ENCODE measurements around the gene SATB2.

SATB2 gene

GRCh38 chr2:199452991-199453379 is 4.8 kb downstream of the SATB2 start:
- POLR2A ChIA-PET, result interaction anchor here (1.2 kb wide), 1 partner anchor 9 kb away, joined by 5 read pairs; no protein-coding TSS in a partner anchor
- Histone ChIP-seq H3K4me3 (ENCODE audit: low read depth, low read length) (peak overlapping the region; percentile 8; the same call in 1 of the 2 replicates), H3K27ac (ENCODE audit: extremely low read depth, low read depth, low read length) (peak overlapping the region; percentile 62; the same call in 1 of the 2 replicates), H3K4me1 (ENCODE audit: control insufficient read depth, insufficient read depth, low read length) (peaks cover 17% of the 10 kb centered on the region), H3K9me3 (ENCODE audit: control insufficient read depth, insufficient read depth, low read depth, low read length) (no peaks in the 10 kb centered on the region), H3K36me3 (ENCODE audit: control insufficient read depth in 2 of 2, insufficient read depth in 1 of 2, low read length in 2 of 2) (no peaks in the 10 kb centered on the region; a peak in 1 of 3 replicates)
- no peak for TF ChIP-seq ZNF768 (tag by site-specific recombination; IDR thresholded peaks at IDR 0.05)
- TF ChIP-seq ZNF10 (tag by site-specific recombination; IDR thresholded peaks at IDR 0.05), result 0 out of 2 replicates have a peak, but pooled peaks have one; percentile 14
- peak; percentile 58; the same call in 1 of the 2 replicates for TF ChIP-seq OSR2 (tag by site-specific recombination; IDR thresholded peaks at IDR 0.05)
- no peak for TF ChIP-seq KLF1 (tag by site-specific recombination; IDR thresholded peaks at IDR 0.05)
- no peak for TF ChIP-seq ZBTB8A (tag by site-specific recombination; IDR thresholded peaks at IDR 0.05)
- no peak for TF ChIP-seq SCRT2 (tag by site-specific recombination; IDR thresholded peaks at IDR 0.05)
- TF ChIP-seq ZNF488 (tag by site-specific recombination; IDR thresholded peaks at IDR 0.05), result no peak
- TF ChIP-seq, protein P1, sequence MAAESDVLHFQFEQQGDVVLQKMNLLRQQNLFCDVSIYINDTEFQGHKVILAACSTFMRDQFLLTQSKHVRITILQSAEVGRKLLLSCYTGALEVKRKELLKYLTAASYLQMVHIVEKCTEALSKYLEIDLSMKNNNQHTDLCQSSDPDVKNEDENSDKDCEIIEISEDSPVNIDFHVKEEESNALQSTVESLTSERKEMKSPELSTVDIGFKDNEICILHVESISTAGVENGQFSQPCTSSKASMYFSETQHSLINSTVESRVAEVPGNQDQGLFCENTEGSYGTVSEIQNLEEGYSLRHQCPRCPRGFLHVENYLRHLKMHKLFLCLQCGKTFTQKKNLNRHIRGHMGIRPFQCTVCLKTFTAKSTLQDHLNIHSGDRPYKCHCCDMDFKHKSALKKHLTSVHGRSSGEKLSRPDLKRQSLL (tag by site-specific recombination; IDR thresholded peaks at IDR 0.05), result no peak
- no peak for TF ChIP-seq ZNF114 (tag by site-specific recombination; IDR thresholded peaks at IDR 0.05)
- TF ChIP-seq ZFP41 (tag by site-specific recombination; IDR thresholded peaks at IDR 0.05; ENCODE audit: borderline replicate concordance), result no peak
- no peak for TF ChIP-seq GLI4 (tag by site-specific recombination; IDR thresholded peaks at IDR 0.05)
- peak; percentile 83 for TF ChIP-seq WT1 (tag by site-specific recombination; IDR thresholded peaks at IDR 0.05)
- no peak for TF ChIP-seq KLF7 (tag by site-specific recombination; IDR thresholded peaks at IDR 0.05; ENCODE audit: borderline replicate concordance)
- TF ChIP-seq ZNF549 (tag by site-specific recombination; IDR thresholded peaks at IDR 0.05), result no peak
- peak; percentile 74; the same call in 1 of the 2 replicates for TF ChIP-seq GFI1B (tag by site-specific recombination; IDR thresholded peaks at IDR 0.05)
- no peak for TF ChIP-seq ZNF558 (tag by site-specific recombination; IDR thresholded peaks at IDR 0.05)
- TF ChIP-seq, protein P2, sequence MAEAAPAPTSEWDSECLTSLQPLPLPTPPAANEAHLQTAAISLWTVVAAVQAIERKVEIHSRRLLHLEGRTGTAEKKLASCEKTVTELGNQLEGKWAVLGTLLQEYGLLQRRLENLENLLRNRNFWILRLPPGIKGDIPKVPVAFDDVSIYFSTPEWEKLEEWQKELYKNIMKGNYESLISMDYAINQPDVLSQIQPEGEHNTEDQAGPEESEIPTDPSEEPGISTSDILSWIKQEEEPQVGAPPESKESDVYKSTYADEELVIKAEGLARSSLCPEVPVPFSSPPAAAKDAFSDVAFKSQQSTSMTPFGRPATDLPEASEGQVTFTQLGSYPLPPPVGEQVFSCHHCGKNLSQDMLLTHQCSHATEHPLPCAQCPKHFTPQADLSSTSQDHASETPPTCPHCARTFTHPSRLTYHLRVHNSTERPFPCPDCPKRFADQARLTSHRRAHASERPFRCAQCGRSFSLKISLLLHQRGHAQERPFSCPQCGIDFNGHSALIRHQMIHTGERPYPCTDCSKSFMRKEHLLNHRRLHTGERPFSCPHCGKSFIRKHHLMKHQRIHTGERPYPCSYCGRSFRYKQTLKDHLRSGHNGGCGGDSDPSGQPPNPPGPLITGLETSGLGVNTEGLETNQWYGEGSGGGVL (tag by site-specific recombination; IDR thresholded peaks at IDR 0.05), result no peak
- TF ChIP-seq ZNF596 (tag by site-specific recombination; IDR thresholded peaks at IDR 0.05), result no peak
- peak; percentile 64 for TF ChIP-seq ZBTB44 (tag by site-specific recombination; IDR thresholded peaks at IDR 0.05)
- no peak for TF ChIP-seq ZNF449 (tag by site-specific recombination; IDR thresholded peaks at IDR 0.05)
- TF ChIP-seq ZNF654 (tag by site-specific recombination; IDR thresholded peaks at IDR 0.05; ENCODE audit: low read depth), result no peak
- no peak for TF ChIP-seq ZNF658 (tag by site-specific recombination; IDR thresholded peaks at IDR 0.05)
- TF ChIP-seq ZNF202 (tag by site-specific recombination; IDR thresholded peaks at IDR 0.05; ENCODE audit: borderline replicate concordance), result no peak
- peak; percentile 71; the same call in 1 of the 2 replicates for TF ChIP-seq ZNF366 (tag by site-specific recombination; conservative IDR thresholded peaks at IDR 0.05)
- no peak for TF ChIP-seq HOXC10 (CRISPR knock-in tag; IDR thresholded peaks at IDR 0.05)
- TF ChIP-seq, protein P3, sequence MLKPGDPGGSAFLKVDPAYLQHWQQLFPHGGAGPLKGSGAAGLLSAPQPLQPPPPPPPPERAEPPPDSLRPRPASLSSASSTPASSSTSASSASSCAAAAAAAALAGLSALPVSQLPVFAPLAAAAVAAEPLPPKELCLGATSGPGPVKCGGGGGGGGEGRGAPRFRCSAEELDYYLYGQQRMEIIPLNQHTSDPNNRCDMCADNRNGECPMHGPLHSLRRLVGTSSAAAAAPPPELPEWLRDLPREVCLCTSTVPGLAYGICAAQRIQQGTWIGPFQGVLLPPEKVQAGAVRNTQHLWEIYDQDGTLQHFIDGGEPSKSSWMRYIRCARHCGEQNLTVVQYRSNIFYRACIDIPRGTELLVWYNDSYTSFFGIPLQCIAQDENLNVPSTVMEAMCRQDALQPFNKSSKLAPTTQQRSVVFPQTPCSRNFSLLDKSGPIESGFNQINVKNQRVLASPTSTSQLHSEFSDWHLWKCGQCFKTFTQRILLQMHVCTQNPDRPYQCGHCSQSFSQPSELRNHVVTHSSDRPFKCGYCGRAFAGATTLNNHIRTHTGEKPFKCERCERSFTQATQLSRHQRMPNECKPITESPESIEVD (tag by site-specific recombination; IDR thresholded peaks at IDR 0.05), result peak; percentile 93
- TF ChIP-seq ZNF843 (tag by site-specific recombination; IDR thresholded peaks at IDR 0.05), result peak; percentile 81; the same call in 1 of the 2 replicates
- TF ChIP-seq OVOL3 (tag by site-specific recombination; IDR thresholded peaks at IDR 0.05), result peak; percentile 10; the same call in 1 of the 2 replicates
- TF ChIP-seq ZNF311 (tag by site-specific recombination; IDR thresholded peaks at IDR 0.05; ENCODE audit: borderline replicate concordance), result no peak
- TF ChIP-seq ZFP69B (tag by site-specific recombination; IDR thresholded peaks at IDR 0.05), result no peak
- peak; percentile 38; the same call in 1 of the 2 replicates for TF ChIP-seq GLI2 (tag by site-specific recombination; IDR thresholded peaks at IDR 0.05; ENCODE audit: borderline replicate concordance, low read depth)
- CTCF ChIA-PET, result interaction anchor here (2.1 kb wide), 1 partner anchor 18 kb away, joined by 5 read pairs; no protein-coding TSS in a partner anchor

Data from HEK293 (cell line).